Retinal pigment epithelial cell (primary cell): ENCODE measurements around the gene ZNF483.
"Not testable (repeated sequence)": the region's sequence is repeated elsewhere in the genome, so short reads cannot be mapped to it uniquely, and the experiment has no call there.

Experiments used
- DNase-seq: peaks from one replicate; pipeline ENCODE4 v3.0.0-alpha.2; 2010; ENCODE audit warnings: low read depth
- H3K4me3 ChIP-seq: 2 replicates; pipeline ENCODE4 v1.5.1; 2011; ENCODE audit warnings: mild to moderate bottlenecking, low read length, control low read depth, moderate library complexity
- TF ChIP-seq, protein P1 (sequence below): conservative IDR thresholded peaks from 2 replicates; pipeline ENCODE4 v1.5.1; 2011; ENCODE audit warnings: low read depth, low read length, control low read depth, inconsistent platforms

Gene ZNF483

GRCh38 chr9:111483858-111484571, 41.0 kb upstream of the ZNF483 start, which contains the start of gene ECPAS:
Gene ECPAS (minus strand): TSS chr9:111484383. CDS start chr9:111472918, 11,465 bp downstream.
- DNase-seq = no peak
- peak within 1 kb of the TSS; percentile 91 for H3K4me3 ChIP-seq
- TF ChIP-seq, protein P1, sequence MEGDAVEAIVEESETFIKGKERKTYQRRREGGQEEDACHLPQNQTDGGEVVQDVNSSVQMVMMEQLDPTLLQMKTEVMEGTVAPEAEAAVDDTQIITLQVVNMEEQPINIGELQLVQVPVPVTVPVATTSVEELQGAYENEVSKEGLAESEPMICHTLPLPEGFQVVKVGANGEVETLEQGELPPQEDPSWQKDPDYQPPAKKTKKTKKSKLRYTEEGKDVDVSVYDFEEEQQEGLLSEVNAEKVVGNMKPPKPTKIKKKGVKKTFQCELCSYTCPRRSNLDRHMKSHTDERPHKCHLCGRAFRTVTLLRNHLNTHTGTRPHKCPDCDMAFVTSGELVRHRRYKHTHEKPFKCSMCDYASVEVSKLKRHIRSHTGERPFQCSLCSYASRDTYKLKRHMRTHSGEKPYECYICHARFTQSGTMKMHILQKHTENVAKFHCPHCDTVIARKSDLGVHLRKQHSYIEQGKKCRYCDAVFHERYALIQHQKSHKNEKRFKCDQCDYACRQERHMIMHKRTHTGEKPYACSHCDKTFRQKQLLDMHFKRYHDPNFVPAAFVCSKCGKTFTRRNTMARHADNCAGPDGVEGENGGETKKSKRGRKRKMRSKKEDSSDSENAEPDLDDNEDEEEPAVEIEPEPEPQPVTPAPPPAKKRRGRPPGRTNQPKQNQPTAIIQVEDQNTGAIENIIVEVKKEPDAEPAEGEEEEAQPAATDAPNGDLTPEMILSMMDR = no peak

- no peak for DNase-seq
- TF ChIP-seq, protein P1 = no peak
- peak overlapping the region; percentile 81 for H3K4me3 ChIP-seq
Observed at GRCh38 chr9:111484572-111484894, 40.4 kb upstream of the ZNF483 start.

DNA sequence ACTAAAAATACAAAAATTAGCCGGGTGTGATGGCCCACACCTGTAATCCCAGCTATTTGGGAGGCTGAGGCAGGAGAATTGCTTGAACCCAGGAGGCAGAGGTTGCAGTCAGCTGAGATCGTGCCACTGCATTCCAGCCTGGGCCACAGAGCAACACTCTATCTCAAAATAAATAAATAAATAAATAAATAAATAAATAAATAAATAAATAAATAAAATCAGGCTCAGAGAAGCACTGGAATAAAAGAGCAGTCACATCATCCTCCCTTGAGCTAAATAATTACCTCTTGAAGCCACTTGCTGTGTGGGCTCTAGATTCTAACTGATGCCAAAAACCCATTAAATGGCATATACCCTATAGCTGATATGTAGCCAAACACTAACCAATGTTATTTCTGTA, 27.8 kb upstream of the ZNF483 start:
- not testable (repeated sequence) for DNase-seq, H3K4me3 ChIP-seq

DNA sequence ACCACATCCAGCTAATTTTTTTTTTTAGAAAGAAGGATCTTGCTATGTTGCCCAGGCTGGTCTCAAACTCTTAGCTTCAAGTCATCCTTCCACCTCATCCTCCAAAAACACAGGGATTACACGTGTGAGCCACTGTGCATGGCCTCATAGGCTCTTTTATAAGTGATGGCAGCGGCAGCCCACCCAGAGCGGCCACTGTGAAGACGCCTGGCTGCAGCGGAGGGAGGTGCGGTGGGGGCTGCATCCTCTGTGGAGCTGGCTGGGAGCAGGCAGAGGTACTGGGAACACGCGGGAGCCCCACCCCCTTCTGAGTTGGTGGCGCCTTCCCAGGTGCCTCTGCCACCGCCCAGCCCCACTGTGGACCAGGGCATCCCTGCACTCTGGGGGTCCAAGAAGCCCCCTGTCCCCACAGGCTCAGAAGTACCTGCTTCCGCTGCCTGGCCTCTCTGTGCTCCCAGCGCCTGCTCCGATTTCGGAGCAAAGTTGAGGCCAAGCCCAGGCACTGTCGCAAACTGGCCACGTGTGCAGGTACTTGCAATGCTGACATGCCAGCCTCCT, 23.9 kb upstream of the ZNF483 start:
- H3K4me3 ChIP-seq = no peak overlapping the region
- TF ChIP-seq, protein P1 = no peak
- no peak for DNase-seq

- no peak overlapping the region for H3K4me3 ChIP-seq
- TF ChIP-seq, protein P1 = no peak
- no peak for DNase-seq
Observed at GRCh38 chr9:111501648-111502047, 23.3 kb upstream of the ZNF483 start.

GRCh38 chr9:111502506-111502905, 22.5 kb upstream of the ZNF483 start:
- no peak for DNase-seq
- no peak overlapping the region for H3K4me3 ChIP-seq
- TF ChIP-seq, protein P1 = no peak

GRCh38 chr9:111511581-111511980, 13.4 kb upstream of the ZNF483 start:
- DNase-seq, H3K4me3 ChIP-seq: not testable (repeated sequence)

DNA sequence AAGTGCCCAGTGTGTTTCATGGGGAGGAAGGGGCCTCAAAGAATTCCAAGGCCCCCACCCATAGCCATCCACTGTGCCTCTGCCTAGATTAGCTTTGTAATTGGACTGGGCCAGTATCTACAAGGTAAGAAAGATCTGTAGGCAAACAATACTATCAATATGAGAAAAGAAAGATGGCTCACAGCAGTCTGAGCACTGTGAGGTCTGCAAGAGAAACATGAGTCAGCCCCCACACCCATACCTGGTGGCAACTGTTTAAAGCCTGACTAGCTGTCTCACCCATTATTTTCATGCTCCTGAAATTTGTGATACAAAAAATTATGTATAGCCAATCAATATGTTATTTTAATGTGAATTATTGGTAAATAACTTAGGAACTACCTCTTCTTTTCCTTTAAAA, 10.0 kb upstream of the ZNF483 start:
- DNase-seq = no peak
- TF ChIP-seq, protein P1 = no peak
- H3K4me3 ChIP-seq = no peak overlapping the region
